Cardiac fibroblast (primary cell): ENCODE measurements around the gene P2RX2.

Experiments
- DNase-seq, 2 donors: peaks; one replicate each; pipeline versions ENCODE4 v3.0.0 to v3.0.0-alpha.2; 2010; ENCODE audit warnings: low read depth in 2 of 2
- H3K4me3 ChIP-seq, 2 donors: replicated peaks in 1 of 2; 1 replicate in 1 of 2; 2 replicates in 1 of 2; pipeline ENCODE4 v1.5.1; 2011; ENCODE audit warnings: low read depth in 2 of 2, low read length in 2 of 2, mild to moderate bottlenecking in 2 of 2, moderate library complexity in 1 of 2
- TF ChIP-seq, protein P1 (sequence below): IDR thresholded peaks from one replicate; pipeline ENCODE4 v1.5.1; 2011; ENCODE audit warnings: low read depth, mild to moderate bottlenecking, low read length, inconsistent platforms

The P2RX2 gene

DNA sequence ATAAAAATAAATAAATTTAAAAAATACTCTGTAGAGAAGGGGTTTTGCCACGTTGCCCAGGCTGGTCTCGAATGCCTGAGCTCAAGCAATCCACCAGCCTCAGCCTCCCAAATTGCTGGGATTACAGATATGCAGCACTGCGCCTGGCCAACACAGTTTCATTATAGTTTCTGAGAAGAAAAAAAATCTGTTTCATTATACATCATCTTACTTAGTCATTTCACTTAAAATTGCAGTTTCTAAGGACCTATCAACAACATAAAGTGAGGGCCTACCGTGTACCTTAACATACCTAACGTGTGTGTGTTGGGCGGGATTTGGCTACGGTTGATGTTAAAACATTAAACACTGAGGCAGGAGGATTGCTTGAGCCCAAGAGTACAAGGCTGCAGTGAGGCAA, 28.3 kb downstream of the P2RX2 start:
- H3K4me3 ChIP-seq, result no peak overlapping the region
- TF ChIP-seq, protein P1, sequence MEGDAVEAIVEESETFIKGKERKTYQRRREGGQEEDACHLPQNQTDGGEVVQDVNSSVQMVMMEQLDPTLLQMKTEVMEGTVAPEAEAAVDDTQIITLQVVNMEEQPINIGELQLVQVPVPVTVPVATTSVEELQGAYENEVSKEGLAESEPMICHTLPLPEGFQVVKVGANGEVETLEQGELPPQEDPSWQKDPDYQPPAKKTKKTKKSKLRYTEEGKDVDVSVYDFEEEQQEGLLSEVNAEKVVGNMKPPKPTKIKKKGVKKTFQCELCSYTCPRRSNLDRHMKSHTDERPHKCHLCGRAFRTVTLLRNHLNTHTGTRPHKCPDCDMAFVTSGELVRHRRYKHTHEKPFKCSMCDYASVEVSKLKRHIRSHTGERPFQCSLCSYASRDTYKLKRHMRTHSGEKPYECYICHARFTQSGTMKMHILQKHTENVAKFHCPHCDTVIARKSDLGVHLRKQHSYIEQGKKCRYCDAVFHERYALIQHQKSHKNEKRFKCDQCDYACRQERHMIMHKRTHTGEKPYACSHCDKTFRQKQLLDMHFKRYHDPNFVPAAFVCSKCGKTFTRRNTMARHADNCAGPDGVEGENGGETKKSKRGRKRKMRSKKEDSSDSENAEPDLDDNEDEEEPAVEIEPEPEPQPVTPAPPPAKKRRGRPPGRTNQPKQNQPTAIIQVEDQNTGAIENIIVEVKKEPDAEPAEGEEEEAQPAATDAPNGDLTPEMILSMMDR, result no peak
- no peak for DNase-seq

DNA sequence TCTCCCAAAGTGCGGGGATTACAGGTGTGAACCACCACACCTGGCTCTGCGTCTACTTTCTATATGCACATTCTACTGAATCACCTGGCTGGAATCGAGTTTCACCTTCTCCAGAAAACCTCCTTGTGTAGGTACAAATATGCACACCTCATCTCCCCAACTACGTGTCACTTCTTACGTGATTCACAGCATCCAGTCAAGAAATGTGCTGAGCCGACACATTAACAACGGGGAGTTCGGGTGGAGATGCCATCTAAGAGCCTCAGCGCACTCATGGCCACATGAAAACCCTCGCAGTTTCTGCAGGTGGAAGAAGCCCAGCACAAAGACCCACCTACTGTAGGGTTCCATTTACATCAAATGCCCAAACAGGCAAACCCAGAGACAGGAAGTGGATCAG, 29.3 kb downstream of the P2RX2 start:
- no peak for DNase-seq
- TF ChIP-seq, protein P1, result no peak
- H3K4me3 ChIP-seq, result no peak overlapping the region

DNA sequence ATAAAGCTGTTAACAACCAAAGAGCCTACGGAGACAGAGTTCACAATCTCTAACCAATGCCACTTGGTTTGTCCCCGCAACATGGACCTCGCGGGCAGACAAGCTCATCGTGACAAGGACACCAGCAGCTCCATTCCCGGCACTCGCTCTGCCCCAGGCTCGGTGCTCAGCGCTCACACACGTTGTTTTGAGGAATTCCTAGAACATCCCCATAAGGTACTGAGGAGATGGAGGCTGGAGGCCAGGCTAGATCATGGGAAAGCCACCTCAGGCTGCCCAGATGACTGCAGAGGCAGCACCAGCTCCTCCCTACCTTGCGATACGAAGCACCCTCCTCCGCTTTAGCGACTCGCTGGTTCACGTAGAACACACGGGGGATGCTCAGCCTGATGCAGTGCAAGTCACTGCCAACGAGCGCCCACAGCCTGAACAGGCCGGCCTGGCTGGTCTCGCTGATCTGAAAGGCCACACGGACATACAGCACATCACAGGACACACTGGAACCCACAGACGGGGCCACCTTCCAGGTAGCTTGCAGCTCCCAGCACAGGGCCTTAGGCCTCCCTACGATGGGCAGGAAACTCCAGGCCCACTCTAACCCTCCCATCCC, 30.1 kb downstream of the P2RX2 start:
- DNase-seq, result no peak
- TF ChIP-seq, protein P1, result no peak
- no peak overlapping the region for H3K4me3 ChIP-seq

DNA sequence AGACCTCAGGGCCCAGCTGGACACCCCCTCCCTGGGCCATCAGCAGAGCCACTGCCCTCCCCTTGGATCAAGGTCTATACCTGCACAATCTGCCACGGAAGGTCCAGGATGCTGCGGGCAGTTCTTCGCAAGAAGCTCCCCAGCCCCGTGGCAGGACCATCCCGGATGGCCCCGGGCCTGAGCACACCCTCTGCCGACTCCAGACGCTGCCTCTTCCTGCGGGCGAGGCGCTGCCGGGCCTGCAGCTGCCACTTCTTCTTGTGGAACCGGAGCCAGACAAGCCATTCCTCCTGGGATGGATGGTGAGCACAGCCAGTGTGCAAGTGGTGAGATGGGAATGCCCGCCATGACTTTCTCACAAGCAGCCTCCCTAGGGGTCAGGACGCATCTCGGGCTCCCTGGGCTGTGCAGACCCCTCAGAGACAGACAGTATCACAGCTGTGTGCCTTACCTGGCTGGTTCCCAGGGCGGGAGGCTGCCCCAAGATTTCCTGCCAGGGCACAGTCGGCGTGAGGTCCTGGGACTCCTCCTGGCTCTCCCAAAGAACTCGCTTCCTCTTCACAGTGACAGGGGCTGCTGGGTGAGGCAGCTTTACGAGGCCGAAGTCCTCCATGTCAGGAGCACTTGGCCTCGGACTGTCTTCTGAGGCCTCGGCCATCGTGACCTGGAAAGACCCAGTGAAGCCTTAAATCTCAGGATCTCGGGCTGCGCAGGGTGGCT, 30.8 kb downstream of the P2RX2 start:
- TF ChIP-seq, protein P1, result no peak
- no peak for DNase-seq
- no peak overlapping the region for H3K4me3 ChIP-seq

DNA sequence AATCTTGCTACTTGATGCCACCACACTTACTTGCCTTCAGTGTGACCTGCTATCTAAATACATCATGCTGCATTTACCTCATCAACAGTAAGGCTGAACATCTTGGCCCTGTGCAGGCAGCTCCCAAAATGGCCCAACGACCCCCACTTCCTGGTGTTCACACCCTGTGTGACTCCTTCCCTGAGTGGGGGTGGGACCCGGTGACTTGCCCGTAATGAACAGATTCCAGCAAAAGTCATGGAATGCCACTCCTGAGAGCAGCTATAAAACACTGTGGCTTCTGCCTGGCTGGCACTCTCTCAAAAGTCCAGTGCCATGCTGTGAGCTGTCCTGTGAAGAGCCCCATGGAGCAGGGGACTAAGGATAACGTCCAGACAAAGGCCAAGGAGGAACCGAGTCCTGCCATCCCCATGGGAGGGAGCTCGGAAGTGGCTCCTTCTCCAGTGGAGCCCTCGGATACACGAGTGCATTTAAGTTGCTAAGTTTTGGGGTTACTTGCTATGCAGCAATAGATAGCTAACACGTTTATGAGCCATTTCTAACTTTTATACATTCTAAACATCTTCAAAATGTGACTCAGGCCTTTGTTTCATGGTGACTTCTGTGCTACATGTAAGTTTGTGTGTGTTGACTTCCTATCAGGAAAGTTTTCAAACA, 33.0 kb downstream of the P2RX2 start:
- H3K4me3 ChIP-seq, result no peak overlapping the region
- DNase-seq, result no peak
- TF ChIP-seq, protein P1, result no peak

DNA sequence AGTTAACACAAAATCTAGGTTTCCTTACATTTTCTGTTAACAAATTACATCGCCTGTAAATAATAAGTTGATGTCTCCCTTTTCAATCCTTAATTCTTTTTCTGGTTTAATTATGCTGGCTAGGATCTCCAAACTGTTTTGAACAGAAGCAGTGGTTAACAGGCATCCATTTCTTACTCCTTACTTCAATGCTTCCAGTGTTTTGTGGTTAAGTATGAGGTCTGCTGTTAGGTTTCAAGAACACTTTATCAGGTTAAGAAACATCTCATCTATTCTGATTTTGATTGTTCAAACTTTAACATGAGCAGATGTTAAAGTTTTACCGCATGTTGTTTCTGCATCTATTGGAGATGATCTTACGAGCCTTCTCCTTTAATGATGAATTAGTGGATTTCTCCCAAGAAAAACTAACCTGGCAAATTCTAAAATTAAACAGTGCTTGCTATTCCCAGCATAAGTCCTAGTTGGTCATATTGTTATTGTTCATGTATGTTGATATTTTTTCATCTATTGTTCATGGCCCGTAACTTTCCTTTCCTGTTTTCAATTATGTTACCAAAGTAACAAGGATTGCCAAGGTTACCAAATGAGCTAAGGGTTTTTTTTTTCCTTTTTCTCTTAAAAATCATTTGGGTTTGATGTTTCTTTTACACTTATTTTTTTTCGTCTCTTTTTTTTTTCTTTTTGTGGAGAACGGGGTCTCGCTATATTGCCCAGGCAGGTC, 35.2 kb downstream of the P2RX2 start:
- no peak for DNase-seq
- no peak overlapping the region for H3K4me3 ChIP-seq
- TF ChIP-seq, protein P1, result no peak
